HUES48 (cell line): ENCODE data around the gene GBF1.

ENCODE experiments used
- H3K27ac ChIP-seq: one replicate; pipeline ENCODE4 v1.7.0; 2013; ENCODE audit warnings: low read depth, low read length, inconsistent platforms
- H3K27me3 ChIP-seq: 2 replicates; pipeline ENCODE4 v1.6.1; 2013; ENCODE audit warnings: mild to moderate bottlenecking, low read length; ENCODE audit not compliant: control insufficient read depth, insufficient read depth
- H3K36me3 ChIP-seq: 2 replicates; pipeline ENCODE4 v1.6.1; 2013; ENCODE audit warnings: low read length; ENCODE audit not compliant: control insufficient read depth, insufficient read depth
- H3K4me1 ChIP-seq: 2 replicates; pipeline ENCODE4 v1.6.1; 2013; ENCODE audit warnings: mild to moderate bottlenecking, low read length; ENCODE audit not compliant: control insufficient read depth, insufficient read depth
- H3K4me3 ChIP-seq: 2 replicates; pipeline ENCODE4 v1.5.1; 2013; ENCODE audit warnings: mild to moderate bottlenecking, low read depth, low read length
- H3K9ac ChIP-seq: 2 replicates; pipeline ENCODE4 v1.6.1; 2013; ENCODE audit warnings: mild to moderate bottlenecking, low read depth, low read length, moderate library complexity
- H3K9me3 ChIP-seq: 2 replicates; pipeline ENCODE4 v1.6.1; 2013; ENCODE audit warnings: low read length; ENCODE audit not compliant: control insufficient read depth, insufficient read depth

Gene GBF1

GRCh38 chr10:102235598-102235920, 9.8 kb upstream of the GBF1 start:
- Histone ChIP-seq H3K27me3 (peaks cover 95% of the 10 kb centered on the region), H3K27ac (no peak overlapping the region), H3K36me3 (no peaks in the 10 kb centered on the region), H3K4me3 (no peak overlapping the region), H3K9ac (no peak overlapping the region), H3K9me3 (no peaks in the 10 kb centered on the region), H3K4me1 (no peaks in the 10 kb centered on the region; the same call in 1 of the 2 replicates)

DNA sequence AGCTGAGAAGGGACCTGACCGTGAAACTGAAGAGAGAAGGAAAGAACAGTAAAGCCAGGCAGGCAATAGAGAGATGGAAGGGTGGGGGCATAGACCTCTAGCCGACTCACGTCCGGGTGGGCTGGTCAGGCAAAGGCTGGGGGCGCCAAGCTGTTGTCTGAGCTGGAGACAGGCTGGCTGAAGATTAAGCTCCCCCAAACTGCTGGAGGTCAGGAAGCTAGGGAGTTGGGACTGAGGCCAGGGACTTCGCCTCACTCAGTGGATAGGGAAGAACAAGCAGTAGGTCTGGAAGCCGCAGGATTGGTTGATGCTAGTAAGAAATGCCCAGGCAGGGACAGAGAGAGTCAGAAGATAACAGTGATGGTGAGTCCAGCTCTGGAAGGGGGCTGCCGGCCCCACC, 9.3 kb upstream of the GBF1 start:
- H3K4me1 ChIP-seq = peaks cover 3% of the 10 kb centered on the region
- no peaks in the 10 kb centered on the region for H3K9me3 ChIP-seq
- no peak overlapping the region for H3K9ac ChIP-seq
- H3K4me3 ChIP-seq = no peak overlapping the region
- no peaks in the 10 kb centered on the region for H3K36me3 ChIP-seq
- H3K27ac ChIP-seq = no peak overlapping the region
- peaks cover 95% of the 10 kb centered on the region for H3K27me3 ChIP-seq

GRCh38 chr10:102237711-102238252, 7.5 kb upstream of the GBF1 start:
- no peaks in the 10 kb centered on the region for H3K9me3 ChIP-seq
- no peak overlapping the region for H3K4me3 ChIP-seq
- H3K4me1 ChIP-seq = peaks cover 5% of the 10 kb centered on the region
- H3K9ac ChIP-seq = no peak overlapping the region
- H3K36me3 ChIP-seq = no peaks in the 10 kb centered on the region
- H3K27ac ChIP-seq = no peak overlapping the region
- H3K27me3 ChIP-seq = peaks cover 93% of the 10 kb centered on the region

- no peak overlapping the region for H3K9ac ChIP-seq
- peak overlapping the region; percentile 81 for H3K4me3 ChIP-seq
- H3K4me1 ChIP-seq = peaks cover 10% of the 10 kb centered on the region
- peaks cover 78% of the 10 kb centered on the region for H3K27me3 ChIP-seq
- no peaks in the 10 kb centered on the region for H3K9me3 ChIP-seq
- no peak overlapping the region for H3K27ac ChIP-seq
- no peaks in the 10 kb centered on the region for H3K36me3 ChIP-seq
These were observed 4.8 kb upstream of the GBF1 start for GRCh38 chr10:102240467-102241031.

- no peaks in the 10 kb centered on the region for H3K9me3 ChIP-seq
- H3K36me3 ChIP-seq = no peaks in the 10 kb centered on the region
- H3K9ac ChIP-seq = no peak overlapping the region
- H3K4me1 ChIP-seq = peaks cover 10% of the 10 kb centered on the region
- peak overlapping the region; percentile 81 for H3K4me3 ChIP-seq
- peaks cover 73% of the 10 kb centered on the region for H3K27me3 ChIP-seq
- no peak overlapping the region for H3K27ac ChIP-seq
These were observed 4.3 kb upstream of the GBF1 start for GRCh38 chr10:102241032-102241443.

- no peaks in the 10 kb centered on the region for H3K9me3 ChIP-seq
- H3K4me3 ChIP-seq = peak within 1 kb of the TSS; percentile 81
- no peak within 1 kb of the TSS for H3K9ac ChIP-seq
- peaks cover 68% of the 10 kb centered on the region for H3K27me3 ChIP-seq
- H3K36me3 ChIP-seq = no peaks in the 10 kb centered on the region
- peaks cover 13% of the 10 kb centered on the region for H3K4me1 ChIP-seq
- H3K27ac ChIP-seq = no peak within 1 kb of the TSS
These were observed 3.8 kb upstream of the GBF1 start, which contains the start of gene PITX3 for GRCh38 chr10:102241444-102242117. PITX3 (minus strand) TSS chr10:102241512; CDS start chr10:102232080, 9,432 bp downstream.

GRCh38 chr10:102242118-102242485, 3.2 kb upstream of the GBF1 start:
- Histone ChIP-seq H3K36me3 (no peaks in the 10 kb centered on the region), H3K9me3 (no peaks in the 10 kb centered on the region), H3K4me3 (peak overlapping the region; percentile 81), H3K9ac (no peak overlapping the region), H3K27me3 (peaks cover 62% of the 10 kb centered on the region), H3K27ac (no peak overlapping the region), H3K4me1 (peaks cover 18% of the 10 kb centered on the region)

GRCh38 chr10:102243309-102243708, 2.0 kb upstream of the GBF1 start:
- Histone ChIP-seq H3K9me3 (no peaks in the 10 kb centered on the region), H3K27me3 (peaks cover 52% of the 10 kb centered on the region), H3K27ac (no peak overlapping the region), H3K9ac (no peak overlapping the region), H3K4me1 (peaks cover 18% of the 10 kb centered on the region), H3K4me3 (no peak overlapping the region), H3K36me3 (no peaks in the 10 kb centered on the region)

DNA sequence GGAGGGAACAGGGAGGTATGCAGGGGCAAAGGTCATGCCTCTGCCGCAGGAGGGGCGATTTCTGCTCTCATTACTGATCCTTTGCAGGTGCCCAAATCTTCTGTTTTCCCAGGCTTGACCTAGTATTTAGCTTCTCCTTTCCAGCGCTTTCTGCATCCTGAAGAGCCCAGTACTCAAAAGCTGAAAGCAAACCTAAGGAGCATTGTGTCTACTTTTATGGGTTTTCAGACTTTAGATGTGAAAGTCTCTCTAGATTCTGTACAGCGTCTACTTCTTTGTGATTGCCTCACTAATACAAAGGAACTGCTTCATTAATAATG, 560 bp downstream of the GBF1 start:
- H3K4me1 ChIP-seq = peaks cover 16% of the 10 kb centered on the region
- no peaks in the 10 kb centered on the region for H3K9me3 ChIP-seq
- H3K9ac ChIP-seq = no peak overlapping the region
- no peaks in the 10 kb centered on the region for H3K36me3 ChIP-seq
- peak overlapping the region; percentile 94 for H3K4me3 ChIP-seq
- peak overlapping the region; percentile 73 for H3K27ac ChIP-seq
- peaks cover 26% of the 10 kb centered on the region for H3K27me3 ChIP-seq

- no peak overlapping the region for H3K27ac ChIP-seq
- peaks cover 22% of the 10 kb centered on the region for H3K27me3 ChIP-seq
- no peak overlapping the region for H3K9ac ChIP-seq
- no peaks in the 10 kb centered on the region for H3K9me3 ChIP-seq
- H3K4me1 ChIP-seq = peaks cover 14% of the 10 kb centered on the region
- H3K4me3 ChIP-seq = peak overlapping the region; percentile 94
- H3K36me3 ChIP-seq = no peaks in the 10 kb centered on the region
These were observed 929 bp downstream of the GBF1 start for GRCh38 chr10:102246261-102246660.

DNA sequence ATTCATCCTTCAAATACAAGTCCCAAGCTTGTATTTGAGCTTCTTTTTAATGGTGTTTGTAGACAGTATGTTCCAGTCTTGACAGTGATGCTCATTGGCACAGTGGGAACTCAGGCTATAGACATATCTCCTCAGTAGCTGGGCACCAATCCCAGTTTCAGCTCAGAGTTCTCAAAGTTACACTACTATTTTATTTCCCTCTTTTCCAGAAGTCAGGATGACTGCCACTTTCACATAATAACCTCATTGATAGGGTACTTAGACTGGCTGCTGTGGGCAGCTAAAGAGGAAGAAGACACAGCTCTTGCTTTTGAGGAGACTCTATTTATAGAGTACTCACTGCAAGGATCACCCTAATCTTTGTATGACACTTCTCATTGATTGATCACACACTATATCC, 2.4 kb downstream of the GBF1 start:
- Histone ChIP-seq H3K9me3 (no peaks in the 10 kb centered on the region), H3K36me3 (no peaks in the 10 kb centered on the region), H3K4me1 (peaks cover 14% of the 10 kb centered on the region), H3K4me3 (no peak overlapping the region), H3K27ac (no peak overlapping the region), H3K9ac (no peak overlapping the region), H3K27me3 (peaks cover 9% of the 10 kb centered on the region)
